OCI-LY1 (cell line): ENCODE results near the gene ATP8B3.

Experiments used
- H2AFZ ChIP-seq: fragments of 200-600 bp; sonication (generic), shearing (Covaris generic); 2 replicates; pipeline ENCODE4 v1.6.0; 2014; ENCODE audit warnings: antibody characterized with exemption, mild to moderate bottlenecking, low read length
- H3F3A ChIP-seq: fragments of 200-600 bp; sonication (generic), shearing (Covaris generic); 2 replicates; pipeline ENCODE4 v1.6.0; 2014; ENCODE audit warnings: mild to moderate bottlenecking, antibody characterized with exemption, low read length, moderate library complexity; ENCODE audit not compliant: insufficient read depth
- H3K27ac ChIP-seq: fragments of 200-600 bp; sonication (generic); 2 replicates; pipeline ENCODE4 v1.5.1; 2014; ENCODE audit warnings: low read length, mixed run types, mild to moderate bottlenecking, low read depth; ENCODE audit not compliant: poor library complexity, severe bottlenecking
- H3K27me3 ChIP-seq: fragments of 200-600 bp; sonication (generic); 2 replicates; pipeline ENCODE4 v1.6.0; 2014; ENCODE audit warnings: antibody characterized with exemption, mild to moderate bottlenecking, low read length, moderate library complexity; ENCODE audit not compliant: insufficient read depth
- H3K36me3 ChIP-seq: fragments of 200-600 bp; sonication (generic); 2 replicates; pipeline ENCODE4 v1.6.1; 2014; ENCODE audit warnings: mild to moderate bottlenecking, antibody characterized with exemption, low read length, moderate library complexity, mixed read lengths; ENCODE audit not compliant: insufficient read depth
- H3K4me1 ChIP-seq: fragments of 200-600 bp; sonication (generic); 2 replicates; pipeline ENCODE4 v1.5.1; 2014; ENCODE audit warnings: mild to moderate bottlenecking, low read length, moderate library complexity; ENCODE audit not compliant: insufficient read depth, severe bottlenecking
- H3K4me2 ChIP-seq: fragments of 200-600 bp; sonication (generic), shearing (Covaris generic); 2 replicates; pipeline ENCODE4 v1.6.1; 2014; ENCODE audit warnings: low read length
- H3K4me3 ChIP-seq: fragments of 200-600 bp; sonication (generic); 2 replicates; pipeline ENCODE4 v1.5.1; 2014; ENCODE audit warnings: low read length, low read depth, mild to moderate bottlenecking, mixed read lengths; ENCODE audit not compliant: poor library complexity, severe bottlenecking
- H3K79me2 ChIP-seq: fragments of 200-600 bp; shearing (Covaris generic); 2 replicates; pipeline ENCODE4 v1.6.1; 2016; ENCODE audit warnings: mixed run types, low read length, mixed read lengths; ENCODE audit not compliant: insufficient read depth
- H3K9ac ChIP-seq: fragments of 200-600 bp; sonication (generic), shearing (Covaris generic); 2 replicates; pipeline ENCODE4 v1.6.1; 2014; ENCODE audit warnings: mild to moderate bottlenecking, low read length, mixed read lengths
- H3K9me2 ChIP-seq: fragments of 200-600 bp; sonication (generic), shearing (Covaris generic); 2 replicates; pipeline ENCODE4 v1.6.1; 2014; ENCODE audit warnings: low read depth, mild to moderate bottlenecking, low read length, mixed read lengths
- H3K9me3 ChIP-seq: fragments of 200-600 bp; shearing (Covaris generic); 2 replicates; pipeline ENCODE4 v1.6.1; 2014; ENCODE audit warnings: low read length, mixed read lengths
- H4K20me1 ChIP-seq: fragments of 200-600 bp; sonication (generic), shearing (Covaris generic); 2 replicates; pipeline ENCODE4 v1.6.0; 2016; ENCODE audit warnings: mild to moderate bottlenecking, low read length; ENCODE audit not compliant: insufficient read depth
- CTCF ChIP-seq: fragments of 200-600 bp; sonication (generic), shearing (Covaris generic); IDR thresholded peaks from 2 replicates; pipeline ENCODE4 v1.5.1; 2017; ENCODE audit warnings: mild to moderate bottlenecking, antibody characterized with exemption, low read length, moderate library complexity, mixed read lengths
- EZH2 ChIP-seq: fragments of 200-600 bp; sonication (generic), shearing (Covaris generic); IDR thresholded peaks from 2 replicates; pipeline ENCODE4 v1.8.0; 2017; ENCODE audit warnings: borderline replicate concordance, mixed run types, mild to moderate bottlenecking, antibody characterized with exemption, low read length, moderate library complexity, mixed read lengths

Gene ATP8B3

GRCh38 chr19:1796395-1797142 lies 15.5 kb downstream of the ATP8B3 start:
- no peaks in the 10 kb centered on the region for H3K27me3 ChIP-seq
- H4K20me1 ChIP-seq = no peaks in the 10 kb centered on the region
- TF ChIP-seq EZH2 (no peak), CTCF (no peak)
- no peak overlapping the region for H2AFZ ChIP-seq
- no peak overlapping the region for H3K4me3 ChIP-seq
- H3K9me2 ChIP-seq = no peaks in the 10 kb centered on the region
- no peaks in the 10 kb centered on the region for H3F3A ChIP-seq
- no peak overlapping the region for H3K9ac ChIP-seq
- no peaks in the 10 kb centered on the region for H3K4me1 ChIP-seq
- no peak overlapping the region for H3K27ac ChIP-seq
- H3K4me2 ChIP-seq = no peak overlapping the region
- no peaks in the 10 kb centered on the region for H3K9me3 ChIP-seq
- H3K79me2 ChIP-seq = no peaks in the 10 kb centered on the region
- H3K36me3 ChIP-seq = no peaks in the 10 kb centered on the region

GRCh38 chr19:1794424-1795172 lies 17.5 kb downstream of the ATP8B3 start:
- no peaks in the 10 kb centered on the region for H3K27me3 ChIP-seq
- no peaks in the 10 kb centered on the region for H3F3A ChIP-seq
- TF ChIP-seq EZH2 (no peak), CTCF (no peak)
- H3K36me3 ChIP-seq = no peaks in the 10 kb centered on the region
- no peak overlapping the region for H2AFZ ChIP-seq
- no peaks in the 10 kb centered on the region for H4K20me1 ChIP-seq
- no peak overlapping the region for H3K27ac ChIP-seq
- H3K4me1 ChIP-seq = no peaks in the 10 kb centered on the region
- no peaks in the 10 kb centered on the region for H3K79me2 ChIP-seq
- no peaks in the 10 kb centered on the region for H3K9me2 ChIP-seq
- H3K4me3 ChIP-seq = no peak overlapping the region
- no peaks in the 10 kb centered on the region for H3K9me3 ChIP-seq
- no peak overlapping the region for H3K9ac ChIP-seq
- H3K4me2 ChIP-seq = no peak overlapping the region

- Histone ChIP-seq H3K4me1 (no peaks in the 10 kb centered on the region), H4K20me1 (no peaks in the 10 kb centered on the region), H3K79me2 (no peaks in the 10 kb centered on the region), H3K9ac (no peak overlapping the region), H3K4me3 (no peak overlapping the region), H3K27ac (no peak overlapping the region), H3K4me2 (no peak overlapping the region), H3K36me3 (no peaks in the 10 kb centered on the region), H3F3A (no peaks in the 10 kb centered on the region), H3K9me3 (no peaks in the 10 kb centered on the region), H2AFZ (no peak overlapping the region), H3K9me2 (no peaks in the 10 kb centered on the region), H3K27me3 (no peaks in the 10 kb centered on the region)
- TF ChIP-seq EZH2 = no peak
- no peak; the same call in 1 of the 2 replicates for TF ChIP-seq CTCF
Observed at GRCh38 chr19:1791879-1792278, 20.2 kb downstream of the ATP8B3 start.
